ENCODE data around the gene RENBP. TPM values are rescaled to one million over a fixed set of nuclear protein-coding genes. Genes with fewer than 3 reads are reported as not detected.

The RENBP gene
- total RNA-seq, 1 donor = 37.7 TPM

DNA sequence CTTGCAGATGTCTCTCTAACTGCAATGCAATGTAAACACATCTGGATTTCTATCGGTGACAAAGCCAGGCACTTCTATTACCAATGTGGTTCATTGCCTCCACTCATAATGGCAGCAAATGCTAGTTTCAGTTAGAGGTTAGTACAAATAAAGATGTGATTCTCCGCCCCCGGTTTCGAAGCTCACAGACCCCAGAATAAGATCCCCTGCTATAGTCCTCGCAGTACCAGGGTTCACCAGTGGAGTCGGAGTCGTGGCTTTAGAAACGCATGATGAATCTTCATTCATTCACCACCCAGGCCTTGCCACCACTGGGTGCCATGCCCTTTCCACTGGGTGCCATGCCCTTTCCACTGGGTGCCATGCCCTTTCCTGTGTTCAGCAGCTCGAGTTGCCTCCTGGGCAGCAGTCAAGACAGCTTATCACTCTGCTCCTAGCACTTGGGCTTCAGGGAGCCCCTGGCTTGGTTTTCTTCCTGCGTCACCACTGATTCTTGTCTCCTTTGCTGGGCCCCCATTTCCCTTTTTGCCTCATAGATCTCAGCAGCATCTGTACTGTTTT, 6.1 kb downstream of the RENBP start:
- no peak for DNase-seq (ENCODE audit: low read depth in 2 of 3, low spot score in 2 of 3)

DNA sequence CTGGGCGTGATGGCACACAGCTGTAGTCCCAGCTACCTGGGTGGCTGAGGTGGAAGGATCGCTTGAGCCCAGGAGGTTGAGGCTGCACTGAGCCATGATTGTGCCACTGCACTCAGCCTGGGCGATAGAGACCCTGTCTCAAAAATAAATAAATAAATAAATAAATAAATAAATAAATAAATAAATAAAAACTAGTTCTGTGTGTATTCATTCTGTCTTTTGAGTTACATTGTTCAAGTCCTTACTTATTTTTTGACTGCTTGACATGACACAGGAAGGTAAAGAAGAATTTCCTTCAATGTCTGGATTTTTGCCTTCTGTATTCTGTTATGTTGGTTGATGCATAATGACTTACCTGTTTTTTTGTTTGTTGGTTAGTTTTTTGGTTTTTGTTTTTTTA, 7.4 kb downstream of the RENBP start:
- no peak for DNase-seq (ENCODE audit: low read depth in 2 of 3, low spot score in 2 of 3)

DNA sequence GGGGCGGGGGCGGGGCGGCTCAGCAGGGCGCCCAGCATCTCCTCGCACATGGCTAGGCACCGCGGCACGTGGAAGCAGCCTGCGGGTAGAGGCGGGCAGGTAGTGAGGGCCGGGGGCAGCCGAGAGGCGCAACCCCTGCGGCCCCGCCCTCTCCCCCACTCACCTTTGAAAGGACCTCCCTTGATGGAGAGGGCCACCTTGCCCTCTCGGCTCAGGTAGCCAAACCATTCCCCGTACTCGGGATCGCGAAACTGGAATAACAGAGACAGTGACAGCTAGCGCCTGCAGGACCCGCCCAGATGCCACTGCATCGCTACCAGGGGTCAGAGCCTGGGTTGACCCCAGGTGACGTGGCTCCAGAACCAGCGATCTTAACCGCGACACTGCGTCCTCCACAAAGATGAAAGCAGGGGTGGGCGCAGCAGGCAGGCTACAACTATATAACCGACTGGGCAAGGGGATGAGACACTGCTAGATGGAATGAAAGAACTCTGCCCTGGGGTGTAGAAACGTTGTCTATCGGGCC, 9.1 kb downstream of the RENBP start:
- no peak for DNase-seq (ENCODE audit: low read depth in 2 of 3, low spot score in 2 of 3)

DNA sequence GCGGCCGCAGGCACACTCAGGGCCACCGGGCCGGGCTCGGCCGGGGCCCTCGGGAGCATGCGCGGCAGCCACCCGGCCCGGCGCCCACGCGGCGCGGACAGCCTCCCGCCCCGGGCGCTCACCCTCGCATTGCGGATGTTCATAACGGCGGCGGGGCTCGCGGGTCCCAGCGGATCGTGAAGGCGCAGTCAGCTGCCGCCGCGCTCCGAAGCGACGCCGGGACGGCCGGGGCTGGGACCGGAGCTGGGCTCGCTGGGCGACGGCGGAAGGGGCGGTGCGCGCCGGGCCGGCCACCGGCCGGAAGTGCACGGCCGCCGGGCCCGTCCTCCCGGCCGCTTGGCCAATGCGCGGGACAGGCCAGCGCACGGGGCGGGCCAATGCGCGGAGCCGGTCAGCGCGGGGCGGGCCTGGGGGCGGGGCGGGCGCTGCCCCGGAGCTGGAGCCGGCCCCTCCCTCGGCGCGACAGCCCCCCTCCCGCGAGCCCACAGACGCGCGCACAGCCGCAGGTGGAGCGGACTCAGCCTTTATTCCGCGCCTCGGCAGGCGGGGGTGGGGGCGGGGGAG, 9.6 kb downstream of the RENBP start, which contains the start of gene NAA10:
Gene NAA10 (minus strand): TSS at position 276 of the 564 bp plus-strand sequence. CDS start 133 bp downstream, at position 143.
- peak in 2 of 3 donors; percentile 48 to 52 for DNase-seq (ENCODE audit: low read depth in 2 of 3, low spot score in 2 of 3)

DNA sequence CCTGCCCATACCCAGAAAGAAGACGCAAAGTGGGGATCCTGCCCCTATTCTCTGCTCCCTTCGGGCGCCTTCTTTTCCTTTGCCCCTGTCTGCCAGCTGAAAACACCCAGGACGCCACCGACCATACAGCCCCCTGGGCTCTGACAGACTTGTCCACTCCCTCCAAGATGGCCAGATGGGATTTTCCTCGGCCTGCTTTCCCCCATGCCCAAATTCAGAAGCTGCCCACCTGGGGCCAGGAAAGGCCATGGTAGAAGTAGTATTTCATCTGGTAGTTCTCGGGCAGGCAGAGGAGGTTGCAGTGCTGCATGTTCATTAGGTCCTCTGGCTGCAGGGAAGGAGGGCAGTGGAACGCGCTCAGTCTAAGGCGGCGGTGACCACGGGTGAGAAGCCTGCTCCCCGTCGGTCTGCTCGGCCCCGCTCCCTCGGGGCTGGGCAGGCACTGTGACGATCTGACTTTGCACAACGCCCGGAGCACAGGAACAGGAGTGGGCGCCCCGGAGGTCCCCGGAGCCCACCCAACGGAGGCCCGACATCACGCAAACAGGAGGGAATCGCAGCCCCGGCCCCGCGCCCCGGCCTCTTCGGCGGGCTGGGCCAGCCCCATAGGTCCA, 10.2 kb downstream of the RENBP start:
- DNase-seq (ENCODE audit: low read depth in 2 of 3, low spot score in 2 of 3) = no peak

DNA sequence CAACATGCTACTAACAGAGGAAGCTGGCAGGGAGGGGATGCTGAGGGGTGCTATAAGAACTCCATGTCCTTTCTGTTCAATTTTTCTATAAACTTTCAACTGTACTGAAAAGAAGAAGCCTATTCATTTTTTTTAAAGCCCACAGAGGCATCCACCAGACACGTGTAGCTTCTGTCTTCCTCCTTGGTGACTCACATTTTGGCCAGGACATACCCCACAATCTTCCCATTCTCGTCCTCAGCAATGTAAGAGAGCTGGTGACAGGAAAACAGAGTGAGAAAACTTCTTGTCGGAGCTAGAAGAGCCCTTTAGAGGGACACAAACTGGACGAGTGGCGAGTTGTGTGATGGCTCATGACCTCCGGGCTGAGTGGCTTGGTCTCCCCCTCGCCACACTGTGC, 10.7 kb downstream of the RENBP start:
- no peak for DNase-seq (ENCODE audit: low read depth in 2 of 3, low spot score in 2 of 3)

DNA sequence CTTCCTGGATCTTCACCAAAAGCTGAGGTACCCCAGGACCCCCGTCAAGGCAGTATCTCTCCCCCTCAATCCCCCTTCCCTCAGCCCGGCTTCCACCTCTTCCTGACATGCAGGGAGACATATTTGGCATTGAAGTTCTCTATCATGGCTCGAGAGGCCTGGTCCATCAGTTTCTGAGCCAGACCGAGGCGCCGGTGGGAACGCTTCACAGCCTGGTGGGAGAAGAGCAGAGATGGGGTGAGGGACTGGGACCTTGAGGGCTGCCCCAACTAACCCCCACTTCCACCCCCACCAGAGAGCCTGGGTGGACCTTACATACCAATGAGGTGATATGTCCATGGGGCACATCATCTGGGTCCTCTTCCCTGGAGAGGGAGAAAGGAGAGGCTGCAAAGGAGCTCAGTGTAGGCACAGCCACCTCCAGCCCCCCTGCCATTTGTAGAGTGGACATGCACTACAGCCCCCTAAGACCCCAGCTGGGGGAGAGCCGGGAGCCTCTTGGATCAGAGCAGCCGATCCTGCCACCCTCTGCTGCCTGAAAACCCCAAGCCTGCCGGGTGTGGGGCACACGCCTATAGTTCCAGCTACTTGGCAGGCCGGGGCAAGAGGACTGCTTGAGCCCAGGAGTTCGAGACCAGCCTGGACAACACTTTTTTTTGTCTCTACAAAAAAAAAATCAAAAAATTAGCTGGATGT, 12.1 kb downstream of the RENBP start:
- DNase-seq (ENCODE audit: low read depth in 2 of 3, low spot score in 2 of 3) = no peak

DNA sequence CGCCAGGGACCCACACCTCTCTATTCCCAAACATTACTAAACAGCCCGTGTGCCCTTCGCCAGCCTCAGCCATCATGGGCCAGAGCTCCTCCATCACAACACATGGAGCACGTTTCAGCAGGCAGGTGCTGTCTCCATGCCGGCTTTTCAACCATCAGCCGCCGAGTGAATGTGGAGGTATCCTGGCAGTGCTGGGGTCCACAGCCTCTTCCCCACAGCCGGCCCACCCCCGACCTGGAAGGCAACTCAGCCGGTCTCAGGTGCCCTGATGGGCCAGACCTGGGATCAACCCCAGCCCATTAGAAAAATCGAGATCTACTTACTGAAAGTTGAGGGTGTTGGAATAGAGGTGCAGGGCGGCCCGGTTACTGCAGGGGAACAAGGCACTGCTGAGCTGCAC, 12.7 kb downstream of the RENBP start:
- no peak for DNase-seq (ENCODE audit: low read depth in 2 of 3, low spot score in 2 of 3)

DNA sequence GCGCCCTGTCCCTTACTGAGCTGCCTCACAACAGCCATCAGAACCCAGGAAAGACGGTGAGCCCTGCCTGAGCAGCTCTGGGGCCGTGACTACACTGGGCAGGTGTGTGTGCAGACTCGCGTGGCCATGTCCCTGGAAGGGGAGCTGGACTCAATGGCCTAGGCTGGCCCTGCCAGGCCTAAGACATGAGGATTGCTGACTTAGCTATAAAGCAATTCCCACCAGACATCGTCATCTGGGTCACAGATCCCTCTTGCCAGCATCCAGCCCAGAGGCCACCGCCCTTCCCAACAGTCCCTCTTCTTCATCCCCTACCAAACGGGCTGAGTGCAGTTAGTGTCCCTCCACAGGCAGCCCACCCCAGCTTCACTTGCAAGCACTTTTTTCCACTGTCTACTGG, 13.3 kb downstream of the RENBP start:
- DNase-seq (ENCODE audit: low read depth in 2 of 3, low spot score in 2 of 3) = no peak

DNA sequence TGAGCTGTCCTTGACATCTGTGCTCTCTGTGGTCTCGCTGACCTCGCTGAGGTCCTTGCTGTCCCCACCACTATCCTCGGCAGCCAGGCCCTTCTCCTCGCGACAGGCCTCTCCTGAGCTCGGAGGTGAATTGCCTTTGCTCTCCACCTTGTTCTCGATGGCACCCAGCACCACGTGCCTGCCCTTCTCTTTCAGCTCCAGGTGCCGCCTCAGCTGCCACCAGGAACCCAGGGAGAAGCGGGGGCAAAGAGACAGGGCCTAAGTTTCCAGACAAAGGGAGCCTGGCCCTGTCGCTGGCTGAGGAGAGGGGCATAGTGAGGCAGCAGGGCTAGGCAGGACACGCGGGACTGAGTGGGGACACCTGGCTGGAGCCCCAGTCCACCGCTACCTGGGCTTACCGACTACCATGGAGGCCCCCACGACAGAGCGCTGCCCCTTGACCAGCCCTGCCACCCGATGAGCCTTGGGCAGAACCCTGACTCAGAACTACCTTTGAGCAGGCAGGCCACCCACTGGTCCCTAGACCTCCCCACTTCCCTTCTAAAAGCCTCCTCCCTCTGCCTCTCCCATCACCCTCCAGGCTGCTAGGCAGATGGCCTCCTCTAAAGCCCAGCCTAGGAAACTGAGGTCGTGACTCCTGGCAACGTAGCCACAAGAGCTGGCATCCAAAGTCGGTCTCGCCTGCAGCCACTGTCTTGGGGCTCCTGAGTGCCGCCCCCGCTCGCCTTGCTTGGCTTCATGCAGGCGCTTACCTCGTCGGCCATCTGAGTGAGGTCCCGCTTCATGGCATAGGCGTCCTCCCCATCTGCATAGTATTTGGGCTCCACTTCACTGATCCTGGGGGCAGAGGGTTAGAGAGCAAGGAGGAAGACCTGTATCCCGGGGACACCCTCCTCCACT, 14.2 kb downstream of the RENBP start:
- DNase-seq (ENCODE audit: low read depth in 2 of 3, low spot score in 2 of 3) = no peak

DNA sequence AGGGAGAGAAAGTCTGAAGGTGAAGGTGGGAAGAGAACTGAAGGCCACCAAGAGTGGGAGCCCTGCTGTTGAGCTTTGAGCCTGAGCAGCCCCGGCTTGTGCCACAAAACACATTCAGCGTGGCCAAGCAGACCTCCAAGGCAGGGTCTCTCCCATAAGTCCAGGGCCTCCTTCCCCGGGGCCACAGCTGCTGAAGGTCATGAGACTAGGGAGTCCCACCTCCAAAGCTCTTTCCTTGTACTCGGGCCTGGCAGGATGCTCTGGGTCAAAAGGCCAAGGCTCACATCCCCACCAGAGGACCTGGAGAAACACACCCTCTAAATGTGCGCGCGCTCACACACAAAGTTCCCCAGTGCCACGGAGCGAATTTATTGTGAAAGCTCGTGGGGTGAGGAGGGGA, 14.9 kb downstream of the RENBP start:
- no peak for DNase-seq (ENCODE audit: low read depth in 2 of 3, low spot score in 2 of 3)

DNA sequence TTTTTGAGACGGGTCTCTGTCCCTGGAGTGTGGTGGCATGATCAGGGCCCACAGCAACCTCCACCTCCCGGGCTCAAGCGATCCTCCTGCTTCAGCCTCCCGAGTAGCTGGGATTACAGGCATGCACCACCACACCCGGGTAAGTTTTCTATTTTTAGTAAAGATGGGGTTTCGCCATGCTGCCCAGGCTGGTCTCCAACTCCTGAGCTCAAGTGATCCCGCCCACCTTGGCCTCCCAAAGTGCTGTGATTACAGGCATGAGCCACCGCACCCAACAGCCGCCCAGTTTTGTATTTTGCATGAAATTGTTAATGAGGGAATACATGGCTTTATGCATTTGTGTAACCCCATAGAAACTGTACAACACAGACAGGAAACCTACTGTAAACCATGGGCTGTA, 15.6 kb downstream of the RENBP start:
- DNase-seq (ENCODE audit: low read depth in 2 of 3, low spot score in 2 of 3) = no peak

DNA sequence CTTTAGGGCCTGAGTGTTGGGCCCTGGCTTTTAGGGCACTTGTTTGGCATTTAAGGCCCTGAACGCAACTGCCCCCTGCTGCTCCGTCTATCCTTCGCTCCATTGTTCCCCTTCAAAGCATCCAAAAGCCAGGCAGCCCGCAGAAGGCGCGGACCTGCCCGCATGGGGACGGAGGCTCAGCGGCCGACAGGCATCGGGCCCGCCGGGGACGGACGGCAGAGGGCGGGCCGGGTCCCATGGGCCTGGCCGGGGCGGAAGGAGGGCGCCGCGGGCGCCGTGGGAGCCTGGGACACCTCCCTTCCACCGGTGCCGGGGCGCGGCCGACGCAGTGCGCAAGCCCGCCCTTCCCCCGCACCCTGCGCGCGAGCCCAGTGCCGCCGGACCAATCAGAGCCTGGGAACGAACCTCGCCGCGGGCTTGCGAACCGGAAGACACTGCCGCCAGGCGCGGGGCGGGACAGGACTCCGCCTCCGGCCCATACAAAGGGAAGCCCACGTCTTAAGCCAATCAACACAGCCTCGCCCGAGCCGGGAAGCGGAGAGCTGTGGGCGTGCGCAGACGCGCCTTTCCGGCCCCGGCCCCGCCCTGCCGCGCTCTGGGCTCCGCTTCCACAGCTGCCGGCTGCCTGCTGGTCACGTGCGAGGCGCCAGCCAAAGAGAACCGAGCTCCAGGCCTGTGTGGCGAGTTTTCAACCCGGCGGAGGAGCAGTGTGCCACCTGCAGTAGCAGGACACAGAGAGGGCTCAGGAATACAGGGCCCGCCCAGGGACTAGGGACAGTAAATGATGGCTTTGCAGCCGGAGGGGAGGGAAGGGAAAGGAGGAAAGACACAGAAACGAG, 16.3 kb downstream of the RENBP start:
- peak; percentile 89 to 96 (median 94) for DNase-seq (ENCODE audit: low read depth in 2 of 3, low spot score in 2 of 3)

DNA sequence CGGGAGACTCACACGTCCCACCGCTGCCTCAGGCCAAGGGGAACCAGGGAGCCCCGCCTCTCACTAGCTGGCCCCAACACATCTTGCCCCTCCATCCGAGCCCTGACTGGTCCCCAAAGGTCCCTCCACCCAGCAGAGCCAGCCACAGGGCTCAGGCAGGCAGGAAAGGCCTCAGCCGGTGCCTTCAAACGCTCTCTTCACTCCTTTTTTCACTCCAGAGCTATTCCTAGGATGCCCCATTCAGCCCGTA, 16.8 kb downstream of the RENBP start:
- no peak for DNase-seq (ENCODE audit: low read depth in 2 of 3, low spot score in 2 of 3)

DNA sequence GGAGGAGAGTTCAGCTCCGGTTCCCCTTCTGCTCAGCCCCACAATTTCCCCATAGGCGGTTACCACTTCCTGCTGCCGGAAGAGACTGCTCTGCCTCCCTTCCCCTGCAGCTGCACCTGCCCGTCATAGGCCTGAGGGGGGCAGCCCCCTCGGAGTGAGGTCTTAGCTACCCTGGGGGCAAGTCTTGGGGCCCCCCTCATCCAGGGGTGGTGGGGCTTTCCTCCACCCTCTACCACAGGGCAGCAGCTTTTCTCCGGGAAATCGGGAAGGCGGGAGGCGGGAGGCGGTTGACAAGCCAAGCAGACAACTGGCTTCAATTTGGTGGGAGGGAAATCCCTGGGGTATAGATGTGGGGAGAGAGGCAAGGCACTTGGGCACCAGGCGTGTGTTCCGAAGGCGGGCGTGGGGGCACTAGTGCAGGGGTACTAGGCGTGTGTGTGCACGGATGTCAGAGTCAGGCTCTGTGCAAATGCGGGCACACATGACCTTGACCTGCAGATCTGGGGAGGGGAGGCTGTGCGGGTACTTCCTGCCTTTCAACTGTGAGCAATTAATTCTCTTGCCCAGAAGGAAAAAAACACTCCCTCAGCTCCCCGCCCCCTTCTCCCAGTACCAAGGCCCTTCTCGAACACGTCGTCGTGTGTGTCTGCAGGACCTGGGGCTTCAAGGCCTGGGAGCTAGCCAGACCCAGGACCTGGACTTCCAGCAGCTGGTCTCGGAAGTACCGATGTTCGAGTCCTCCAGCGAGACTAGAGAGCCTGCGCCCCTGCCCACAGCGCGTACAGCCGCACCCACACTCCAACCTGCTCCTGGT, 17.4 kb downstream of the RENBP start:
- peak; percentile 58 to 94 (median 88) for DNase-seq (ENCODE audit: low read depth in 2 of 3, low spot score in 2 of 3)

DNA sequence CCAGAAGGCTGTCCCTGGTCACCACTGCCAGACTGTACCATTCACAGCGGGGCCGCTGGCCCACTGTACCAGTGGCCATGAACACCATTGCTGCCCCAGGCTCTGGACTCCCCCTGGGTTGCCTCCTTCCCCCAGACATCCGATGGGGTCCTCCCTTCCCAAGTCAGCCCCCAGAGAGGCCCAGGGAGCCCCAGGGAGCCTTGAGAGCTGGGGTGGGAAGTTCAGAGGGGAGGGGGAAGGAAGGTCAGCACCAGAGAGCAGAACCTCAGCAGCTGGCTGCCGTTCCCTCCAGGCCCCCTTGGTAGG, 17.9 kb downstream of the RENBP start:
- DNase-seq (ENCODE audit: low read depth in 2 of 3, low spot score in 2 of 3) = no peak

DNA sequence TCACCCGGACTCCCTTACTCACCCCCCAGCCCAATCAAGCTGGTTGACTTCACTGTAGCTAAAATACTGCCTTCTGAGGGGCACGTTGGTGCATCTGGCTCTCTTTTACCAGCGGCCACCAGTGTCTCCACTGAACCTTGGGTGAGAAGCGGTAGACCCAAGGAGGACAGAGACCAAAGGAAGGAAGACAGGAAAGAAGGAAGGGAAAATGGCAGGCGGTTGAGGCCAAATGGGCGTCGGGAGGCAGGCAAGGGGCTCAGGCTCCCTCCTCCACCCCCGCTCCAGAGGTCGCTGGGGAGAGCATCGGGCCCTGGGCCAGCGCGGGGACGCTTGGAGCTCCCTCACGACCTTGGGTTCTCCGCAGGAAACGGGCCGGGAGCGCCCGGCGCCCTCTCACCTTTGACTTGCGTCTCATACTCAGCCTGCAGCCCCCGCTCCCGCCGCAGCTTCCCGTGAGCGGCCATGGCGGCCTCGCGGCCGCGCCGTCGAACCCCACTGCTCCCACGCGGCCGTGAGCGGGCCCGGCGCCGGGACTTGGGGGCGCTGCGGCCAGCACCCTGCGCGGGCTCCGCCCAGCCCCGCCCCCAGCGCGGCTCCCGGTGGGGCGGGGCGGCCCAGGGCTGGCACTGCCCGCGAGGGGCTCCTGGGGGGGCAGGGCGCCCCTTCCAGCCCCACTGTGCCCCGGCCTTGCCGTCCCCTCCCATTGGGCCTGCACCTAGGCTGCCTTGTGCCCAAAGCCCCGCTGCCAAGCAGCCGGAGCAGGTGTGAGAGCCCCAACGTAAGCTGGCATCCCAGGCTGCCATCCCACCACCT, 18.5 kb downstream of the RENBP start, which contains the start of gene ARHGAP4:
Gene ARHGAP4 (minus strand): TSS at position 526 of the 813 bp plus-strand sequence. CDS start 62 bp downstream, at position 464.
- DNase-seq (ENCODE audit: low read depth in 2 of 3, low spot score in 2 of 3) = no peak

DNA sequence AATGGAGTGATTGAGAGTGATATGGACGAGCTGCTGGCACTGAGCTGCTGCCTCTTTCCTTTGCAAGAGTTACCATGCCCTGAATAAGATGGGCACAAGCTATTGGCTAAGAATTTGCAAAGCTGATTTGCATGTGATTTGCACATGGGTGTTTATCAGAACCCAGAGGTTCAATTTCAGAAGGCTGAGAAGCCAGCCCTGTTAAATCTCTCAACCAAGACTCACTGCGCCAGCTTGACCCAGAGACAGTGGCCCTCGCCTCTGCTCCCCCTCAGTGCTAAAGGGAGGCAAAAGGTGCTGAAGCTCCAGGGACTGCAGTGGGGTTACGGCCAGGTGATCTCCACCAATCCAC, 19.1 kb downstream of the RENBP start:
- DNase-seq (ENCODE audit: low read depth in 2 of 3, low spot score in 2 of 3) = no peak

Measured in hematopoietic multipotent progenitor cell (in vitro differentiated cells).